IMR-90 (cell line): ENCODE results near the gene SLC35C1. TPM values are rescaled to one million over a fixed set of nuclear protein-coding genes. Genes with fewer than 3 reads are reported as not detected.

Source experiments
- ATAC-seq: fragments of 200-7000 bp; cut with Tn5 transposase; 2 replicates; pipeline ENCODE4 v1.9.1; 2020; ENCODE audit warnings: low read depth, mild to moderate bottlenecking, moderate library complexity
- BruUV-seq: library from RNA; stranded (reverse); fragments of 400-500 nt; replicated peaks from 2 replicates; lab custom pipeline; 2021; lab: Mats Ljungman, UMichigan
- CTCF ChIA-PET: fragments of 300-600 bp; formaldehyde crosslinking; extraction: SDS; loops from one replicate; lab custom pipeline; 2021; ENCODE audit warnings: antibody characterized with exemption; lab: Yijun Ruan, JAX
- POLR2A ChIA-PET: fragments of 300-600 bp; sonication (Branson Sonifier 250); formaldehyde crosslinking; loops from one replicate; lab custom pipeline; 2022; ENCODE audit warnings: antibody characterized with exemption; ENCODE audit not compliant: unreplicated experiment; lab: Charles Lee
- DNase-seq: peaks from one replicate; pipeline ENCODE4 v3.0.0; 2013
- H2AFZ ChIP-seq: replicated peaks from 2 replicates; pipeline ENCODE3; 2013; ENCODE audit warnings: low read length, mild to moderate bottlenecking; ENCODE audit not compliant: poor library complexity
- H2AK5ac ChIP-seq: 2 replicates; pipeline ENCODE4 v1.6.1; 2013; ENCODE audit warnings: low read depth, low read length, inconsistent platforms
- H2AK9ac ChIP-seq: replicated peaks from 2 replicates; pipeline ENCODE3; 2013; ENCODE audit warnings: mild to moderate bottlenecking, low read depth, low read length, moderate library complexity; ENCODE audit not compliant: poor library complexity
- H2BK120ac ChIP-seq: 2 replicates; pipeline ENCODE4 v1.6.1; 2013; ENCODE audit warnings: low read depth, low read length, inconsistent platforms
- H2BK15ac ChIP-seq: 3 replicates; pipeline ENCODE4 v1.6.1; 2013; ENCODE audit warnings: low read depth, low read length, inconsistent platforms
- H2BK20ac ChIP-seq: 2 replicates; pipeline ENCODE4 v1.6.1; 2013; ENCODE audit warnings: low read depth, mild to moderate bottlenecking, inconsistent platforms, low read length, moderate library complexity
- H2BK5ac ChIP-seq: 2 replicates; pipeline ENCODE4 v1.6.1; 2013; ENCODE audit warnings: mild to moderate bottlenecking, low read depth, low read length, inconsistent platforms; ENCODE audit not compliant: poor library complexity, severe bottlenecking
- H3K14ac ChIP-seq: replicated peaks from 2 replicates; pipeline ENCODE4 v1.6.1; 2013; ENCODE audit warnings: low read depth, low read length, inconsistent platforms
- H3K18ac ChIP-seq: 2 replicates; pipeline ENCODE4 v1.6.1; 2013; ENCODE audit warnings: low read depth, low read length, control low read depth
- H3K23ac ChIP-seq: 2 replicates; pipeline ENCODE4 v1.6.1; 2013; ENCODE audit warnings: low read depth, low read length, inconsistent platforms
- H3K27ac ChIP-seq: 2 replicates; pipeline ENCODE4 v1.5.1; 2013; ENCODE audit warnings: mild to moderate bottlenecking, control low read depth, low read length; ENCODE audit not compliant: insufficient read depth
- H3K27me3 ChIP-seq: 2 replicates; pipeline ENCODE4 v1.6.1; 2013; ENCODE audit warnings: low read length; ENCODE audit not compliant: control insufficient read depth, insufficient read depth
- H3K36me3 ChIP-seq: 2 replicates; pipeline ENCODE4 v1.6.1; 2013; ENCODE audit warnings: low read length, mixed read lengths; ENCODE audit not compliant: control insufficient read depth, insufficient read depth
- H3K4ac ChIP-seq: 2 replicates; pipeline ENCODE4 v1.6.1; 2013; ENCODE audit warnings: low read depth, low read length, inconsistent platforms
- H3K4me1 ChIP-seq: 2 replicates; pipeline ENCODE4 v1.6.1; 2013; ENCODE audit warnings: low read length, mixed read lengths; ENCODE audit not compliant: control insufficient read depth, insufficient read depth
- H3K4me2 ChIP-seq: 2 replicates; pipeline ENCODE4 v1.6.1; 2013; ENCODE audit warnings: low read depth, mild to moderate bottlenecking, control low read depth, low read length, moderate library complexity
- H3K4me3 ChIP-seq: 2 replicates; pipeline ENCODE4 v1.5.1; 2013; ENCODE audit warnings: low read depth, mild to moderate bottlenecking, control low read depth, low read length, moderate library complexity; ENCODE audit not compliant: insufficient read depth
- H3K56ac ChIP-seq: 2 replicates; pipeline ENCODE4 v1.6.1; 2013; ENCODE audit warnings: low read length, inconsistent platforms; ENCODE audit not compliant: insufficient read depth; ENCODE audit errors: extremely low read depth
- H3K79me1 ChIP-seq, 2 experiments: 2 replicates each; pipeline ENCODE4 v1.6.1; 2013; ENCODE audit warnings: low read length in 2 of 2, inconsistent platforms in 1 of 2, low read depth in 1 of 2
- H3K9ac ChIP-seq: 2 replicates; pipeline ENCODE4 v1.6.1; 2013; ENCODE audit warnings: low read depth, low read length, control low read depth
- H3K9me1 ChIP-seq: 2 replicates; pipeline ENCODE4 v1.6.1; 2013; ENCODE audit warnings: low read length, inconsistent platforms; ENCODE audit not compliant: insufficient read depth
- H3K9me3 ChIP-seq: 2 replicates; pipeline ENCODE4 v1.6.1; 2013; ENCODE audit warnings: low read length; ENCODE audit not compliant: control insufficient read depth, insufficient read depth
- H4K20me1 ChIP-seq: 2 replicates; pipeline ENCODE4 v1.6.1; 2013; ENCODE audit warnings: low read length, inconsistent platforms; ENCODE audit not compliant: insufficient read depth
- H4K5ac ChIP-seq: 2 replicates; pipeline ENCODE4 v1.6.1; 2013; ENCODE audit warnings: mild to moderate bottlenecking, low read depth, low read length, control low read depth
- H4K8ac ChIP-seq, 2 experiments: 2 replicates each; pipeline ENCODE4 v1.6.1; 2013; ENCODE audit warnings: low read depth in 2 of 2, low read length in 2 of 2, control low read depth in 1 of 2, inconsistent platforms in 1 of 2
- H4K91ac ChIP-seq: 2 replicates; pipeline ENCODE4 v1.6.1; 2013; ENCODE audit warnings: low read depth, low read length, inconsistent platforms; ENCODE audit not compliant: insufficient read depth
- CEBPB ChIP-seq: IDR thresholded peaks from 2 replicates; pipeline ENCODE4 v1.6.1; 2012; ENCODE audit warnings: low read depth, low read length, improper control_type of control experiment
- CHD1 ChIP-seq: IDR thresholded peaks from 2 replicates; pipeline ENCODE4 v1.6.1; 2012; ENCODE audit warnings: low read depth, low read length, improper control_type of control experiment
- ELK1 ChIP-seq: fragments of 150-350 bp; IDR thresholded peaks from 2 replicates; pipeline ENCODE4 v1.6.1; 2016; ENCODE audit warnings: low read depth, mild to moderate bottlenecking, low read length, moderate library complexity, borderline replicate concordance
- MAFK ChIP-seq: IDR thresholded peaks from 2 replicates; pipeline ENCODE4 v1.6.1; 2012; ENCODE audit warnings: low read depth, low read length, improper control_type of control experiment
- RAD21 ChIP-seq: IDR thresholded peaks from 2 replicates; pipeline ENCODE4 v1.6.1; 2012; ENCODE audit warnings: low read length, improper control_type of control experiment
- RFX5 ChIP-seq: IDR thresholded peaks from 2 replicates; pipeline ENCODE4 v1.8.0; 2012; ENCODE audit warnings: low read depth, mild to moderate bottlenecking, low read length, moderate library complexity
- SMC3 ChIP-seq: fragments of 150-350 bp; IDR thresholded peaks from 2 replicates; pipeline ENCODE4 v1.6.1; 2016; ENCODE audit warnings: low read depth, mild to moderate bottlenecking, antibody characterized with exemption, low read length, moderate library complexity
- WGBS, 2 experiments: methylation state at CpG; one replicate each; pipeline versions ENCODE4 v1.1.5 to v1.1.7; 2013; ENCODE audit warnings: missing lambda C conversion rate in 2 of 2; ENCODE audit not compliant: insufficient read length in 1 of 2; ENCODE audit errors: extremely low coverage in 2 of 2; 5-methylcytosine and 5-hydroxymethylcytosine counted together
- dilution Hi-C: fragments of 300-500 bp; cut with HindIII; formaldehyde crosslinking; loops from one replicate; pipeline ENCODE4 v1.14.3; 2018; ENCODE audit warnings: low sequenced_read_pairs; ENCODE audit not compliant: unreplicated experiment
- in situ Hi-C: fragments of 300-500 bp; cut with MboI; formaldehyde crosslinking; loops from 3 replicates; pipeline ENCODE4 v1.14.3; 2019; ENCODE audit warnings: low sequenced_read_pairs, inconsistent platforms, mixed read lengths
- intact Hi-C: fragments of 100-400 bp; cut with micrococcal nuclease; formaldehyde crosslinking; loops from 2 replicates; pipeline ENCODE4 v1.10.0; 2022
- polyA plus RNA-seq, 3 experiments: library from polyadenylated mRNA; depleted of rRNA; stranded (reverse); fragments of >200 nt; gene quantifications; 2 replicates each; pipeline ENCODE4 v1.2.3, GENCODE V29; 2012; ENCODE audit warnings: low replicate concordance in 1 of 3
- total RNA-seq: library from RNA; depleted of rRNA; stranded (reverse); fragments of >200 nt; gene quantifications from 2 replicates; pipeline ENCODE4 v1.2.3, GENCODE V29; 2012

Gene SLC35C1
- total and polyA plus RNA-seq, 2 of the 4 experiments (the other 2 are of a cell fraction): 4.3 to 27.1 TPM

- no CpG with 5 or more reads among the region's 3 CpGs for WGBS, 2 experiments
- TF ChIP-seq CEBPB: no peak
- no peak for TF ChIP-seq RFX5
- TF ChIP-seq MAFK: no peak
- no peak for TF ChIP-seq ELK1
- TF ChIP-seq RAD21: no peak
- no peak for TF ChIP-seq SMC3
- no peak for TF ChIP-seq CHD1
- no peak overlapping the region for H3K4me3 ChIP-seq
- ChIA-PET CTCF (no interaction called here), POLR2A (no interaction called here)
- no peak overlapping the region for H2AK9ac ChIP-seq
- no peak overlapping the region for H2BK15ac ChIP-seq
- H3K4ac ChIP-seq: no peak overlapping the region
- no peak overlapping the region for H3K9ac ChIP-seq
- H3K56ac ChIP-seq: no peak overlapping the region
- dilution Hi-C loops: no loop called here
- no peak overlapping the region for H3K27ac ChIP-seq
- H2BK5ac ChIP-seq: no peak overlapping the region
- H3K23ac ChIP-seq: no peak overlapping the region
- no peaks in the 10 kb centered on the region for H3K9me1 ChIP-seq
- H2AFZ ChIP-seq: no peak overlapping the region
- no peak overlapping the region for H4K5ac ChIP-seq
- no peaks in the 10 kb centered on the region for H3K36me3 ChIP-seq
- H4K91ac ChIP-seq: no peak overlapping the region
- H2BK120ac ChIP-seq: no peak overlapping the region
- DNase-seq (no peak), ATAC-seq (no peak)
- H2BK20ac ChIP-seq: no peak overlapping the region
- H3K18ac ChIP-seq: no peak overlapping the region
- no peak overlapping the region for H4K8ac ChIP-seq
- H3K4me2 ChIP-seq: no peak overlapping the region
- no peaks in the 10 kb centered on the region for H3K79me1 ChIP-seq
- no peak overlapping the region for H3K14ac ChIP-seq
- no peak overlapping the region for H2AK5ac ChIP-seq
- intact Hi-C loops: no loop called here
- in situ Hi-C loops: no loop called here
- H3K4me1 ChIP-seq: no peaks in the 10 kb centered on the region
- no peaks in the 10 kb centered on the region for H3K9me3 ChIP-seq
- BruUV-seq: no TSS peak
- no peaks in the 10 kb centered on the region for H4K20me1 ChIP-seq
- H3K27me3 ChIP-seq: peaks cover under 1% of the 10 kb centered on the region; the same call in 1 of the 2 replicates
Measured at GRCh38 chr11:45788887-45789286, 16.1 kb upstream of the SLC35C1 start.
